ENCODE measurements around the gene ZNF674. TPM values are rescaled to one million over a fixed set of nuclear protein-coding genes. Genes with fewer than 3 reads are reported as not detected.

ZNF674 gene
- total RNA-seq, 4 donors from 2014 or later: 0.65 to 4.3 (median 3.4) TPM

DNA sequence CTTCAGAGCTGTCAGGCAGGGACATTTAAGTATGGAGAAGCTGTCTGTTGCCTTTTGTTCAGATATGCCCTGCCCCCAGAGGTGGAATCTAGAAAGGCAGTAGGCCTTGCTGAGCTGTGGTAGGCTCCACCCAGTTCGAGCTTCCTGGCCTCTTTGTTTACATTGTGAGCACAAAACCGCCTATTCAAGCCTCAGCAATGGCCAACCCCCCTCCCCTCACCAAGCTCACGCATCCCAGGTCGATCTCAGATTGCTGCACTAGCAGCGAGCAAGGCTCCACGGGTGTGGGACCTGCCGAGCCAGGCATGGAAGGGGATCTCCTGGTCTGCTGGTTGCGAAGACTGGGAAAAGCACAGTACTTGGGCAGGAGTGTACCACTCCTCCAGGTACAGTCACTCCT, 59.3 kb downstream of the ZNF674 start:
- TF ChIP-seq, protein P1, sequence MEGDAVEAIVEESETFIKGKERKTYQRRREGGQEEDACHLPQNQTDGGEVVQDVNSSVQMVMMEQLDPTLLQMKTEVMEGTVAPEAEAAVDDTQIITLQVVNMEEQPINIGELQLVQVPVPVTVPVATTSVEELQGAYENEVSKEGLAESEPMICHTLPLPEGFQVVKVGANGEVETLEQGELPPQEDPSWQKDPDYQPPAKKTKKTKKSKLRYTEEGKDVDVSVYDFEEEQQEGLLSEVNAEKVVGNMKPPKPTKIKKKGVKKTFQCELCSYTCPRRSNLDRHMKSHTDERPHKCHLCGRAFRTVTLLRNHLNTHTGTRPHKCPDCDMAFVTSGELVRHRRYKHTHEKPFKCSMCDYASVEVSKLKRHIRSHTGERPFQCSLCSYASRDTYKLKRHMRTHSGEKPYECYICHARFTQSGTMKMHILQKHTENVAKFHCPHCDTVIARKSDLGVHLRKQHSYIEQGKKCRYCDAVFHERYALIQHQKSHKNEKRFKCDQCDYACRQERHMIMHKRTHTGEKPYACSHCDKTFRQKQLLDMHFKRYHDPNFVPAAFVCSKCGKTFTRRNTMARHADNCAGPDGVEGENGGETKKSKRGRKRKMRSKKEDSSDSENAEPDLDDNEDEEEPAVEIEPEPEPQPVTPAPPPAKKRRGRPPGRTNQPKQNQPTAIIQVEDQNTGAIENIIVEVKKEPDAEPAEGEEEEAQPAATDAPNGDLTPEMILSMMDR (IDR thresholded peaks at IDR 0.05; ENCODE audit: low read depth): no peak

DNA sequence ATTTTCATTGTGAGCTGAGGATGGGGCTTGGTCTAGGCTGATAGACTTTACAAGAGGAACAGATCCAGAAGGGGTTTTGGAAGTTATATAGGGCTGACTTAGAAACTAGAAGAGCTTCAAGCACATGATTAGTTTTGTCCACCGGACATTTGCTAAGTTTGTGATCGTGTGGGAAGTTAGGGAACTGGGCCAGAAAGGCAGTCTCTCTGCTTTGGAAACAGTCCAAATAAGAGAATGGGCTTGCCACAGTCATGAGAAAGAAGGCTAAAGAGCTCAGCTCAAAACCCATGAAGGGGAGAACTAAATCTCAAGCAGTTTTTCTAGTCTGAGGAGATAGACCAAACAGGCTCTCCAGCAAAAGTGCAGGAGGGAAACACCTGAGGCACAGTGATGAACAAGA, 67.8 kb downstream of the ZNF674 start:
- TF ChIP-seq, protein P1 (IDR thresholded peaks at IDR 0.05; ENCODE audit: low read depth): no peak

DNA sequence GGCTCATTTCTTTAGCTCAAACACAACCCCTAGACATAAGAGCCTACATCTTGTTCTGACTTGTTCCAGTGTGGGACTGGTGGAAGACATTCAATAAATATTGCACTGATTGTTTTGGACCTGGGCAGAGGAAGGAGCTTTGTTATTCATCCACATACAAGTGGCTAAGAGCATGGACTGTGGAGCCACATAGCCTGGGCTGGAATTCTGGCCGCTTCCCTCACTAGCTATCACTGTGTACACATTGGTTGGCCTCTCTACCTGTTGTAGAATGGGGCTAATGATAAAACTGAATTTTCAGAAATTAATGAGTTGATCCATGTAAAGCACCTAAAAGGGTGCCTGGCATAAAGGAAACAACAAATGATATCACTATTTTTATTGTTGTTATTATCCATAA, 80.0 kb downstream of the ZNF674 start:
- TF ChIP-seq, protein P1 (IDR thresholded peaks at IDR 0.05; ENCODE audit: low read depth): no peak

DNA sequence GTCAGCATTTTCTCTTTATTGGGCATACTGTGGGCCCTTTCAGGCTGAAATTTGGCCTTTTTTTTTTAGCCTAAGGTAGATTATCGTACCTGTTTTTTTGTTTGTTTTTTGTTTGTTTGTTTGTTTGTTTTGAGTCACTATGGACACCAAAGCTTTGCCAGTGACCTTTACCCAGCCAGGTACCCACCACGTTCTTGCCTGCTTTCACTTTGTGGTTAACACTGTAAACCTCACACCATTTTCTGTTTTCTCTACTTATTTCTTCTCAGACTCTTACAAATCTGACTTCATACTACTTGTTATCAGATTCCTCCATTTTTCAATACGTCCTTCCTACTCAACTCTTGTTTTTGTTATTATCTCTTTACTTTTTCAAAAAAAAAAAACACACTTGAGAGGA, 81.5 kb downstream of the ZNF674 start:
- TF ChIP-seq, protein P1 (IDR thresholded peaks at IDR 0.05; ENCODE audit: low read depth): no peak

DNA sequence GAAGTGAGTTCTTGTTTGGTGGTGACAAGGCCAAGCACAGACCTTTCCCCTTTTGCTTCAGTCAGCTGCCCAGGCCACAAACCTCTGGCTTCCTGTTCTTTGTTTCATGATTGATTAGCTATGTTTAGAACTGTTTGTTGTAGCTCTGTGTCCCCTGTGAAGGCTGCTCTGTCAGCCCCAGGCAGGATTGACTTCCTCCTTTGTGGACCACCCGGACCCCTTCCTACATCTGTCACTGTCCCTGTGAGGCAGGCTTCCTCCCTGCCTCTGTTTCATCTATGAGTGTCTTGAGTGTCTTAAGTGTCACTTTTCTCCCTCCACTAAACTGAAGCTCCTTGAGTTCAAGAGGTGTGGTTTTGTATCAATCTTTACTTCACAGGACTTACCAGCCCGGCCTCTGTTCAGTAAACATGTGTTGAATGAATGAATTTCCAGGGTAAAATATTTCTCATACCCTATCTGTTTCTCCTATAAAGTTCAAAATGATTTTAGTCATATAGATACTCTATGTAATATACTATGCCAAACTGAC, 83.5 kb downstream of the ZNF674 start:
- TF ChIP-seq, protein P1 (IDR thresholded peaks at IDR 0.05; ENCODE audit: low read depth): no peak

DNA sequence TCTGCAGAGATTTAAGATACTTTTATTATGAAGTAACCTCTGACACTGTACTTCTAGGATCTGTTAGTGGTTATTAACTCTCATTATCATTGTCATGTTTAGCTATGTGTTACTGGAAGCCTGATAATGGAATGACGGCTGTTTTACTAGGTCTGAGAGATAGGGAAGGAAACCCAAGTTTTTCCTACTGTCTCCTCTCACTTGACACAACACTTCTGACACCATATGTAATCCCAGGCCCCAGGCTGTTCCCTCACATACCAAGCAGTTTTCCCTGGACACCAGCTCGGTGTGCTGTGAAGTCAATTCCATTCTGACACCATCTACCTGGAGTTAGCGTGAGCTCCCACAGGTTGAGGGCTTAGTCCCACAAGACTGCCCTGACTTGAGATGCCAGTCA, 85.6 kb downstream of the ZNF674 start:
- TF ChIP-seq, protein P1 (IDR thresholded peaks at IDR 0.05; ENCODE audit: low read depth): no peak

DNA sequence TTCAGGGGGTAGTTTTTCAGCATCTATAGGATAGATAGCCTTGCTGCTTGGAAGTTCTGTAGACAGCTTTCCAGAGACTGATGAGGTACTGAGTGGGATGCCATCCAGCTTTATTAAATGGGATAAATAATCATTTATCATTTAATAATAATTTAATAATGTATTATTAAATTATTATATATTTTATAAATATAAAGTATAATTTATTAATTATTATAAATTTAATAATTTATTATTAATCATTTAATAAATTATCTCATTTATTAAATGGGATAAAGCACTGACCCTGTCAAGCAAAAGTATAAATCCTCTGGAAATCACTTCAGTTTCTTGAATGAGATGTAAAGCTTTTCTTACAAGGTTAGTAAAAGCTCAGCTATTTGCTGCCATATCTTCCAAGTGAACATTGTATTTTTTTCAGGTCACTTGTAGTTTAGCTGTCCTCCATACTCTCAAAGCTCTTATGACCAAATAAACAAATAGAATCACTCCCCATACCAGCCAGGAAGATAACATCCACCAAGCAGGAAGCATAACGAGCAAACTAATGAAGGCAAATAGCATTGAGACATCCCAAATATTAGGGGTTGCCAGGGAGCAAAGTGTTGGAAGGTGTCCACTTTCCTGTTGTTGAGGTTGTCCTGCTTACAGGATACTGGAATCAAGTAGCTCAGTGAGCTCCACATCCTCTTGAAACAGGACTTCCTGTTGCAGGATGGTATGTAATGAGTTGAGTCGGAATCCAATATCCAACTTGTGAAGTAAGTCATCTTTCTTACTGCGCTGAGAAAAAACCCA, 88.9 kb downstream of the ZNF674 start:
- TF ChIP-seq, protein P1 (IDR thresholded peaks at IDR 0.05; ENCODE audit: low read depth): no peak

Small RNA genes lying within 50 kb of the gene (small RNA-seq; reads per million reads assigned to genes)
- gene RF00017: not detected
- not detected for gene RNU6-50P

Other genes with a start within 250 kb of the ZNF674 start
- 10 to 100 TPM; 15.7 to 80.8 (median 42.9) TPM for gene CHST7, start 28.3 kb upstream of the ZNF674 start, total RNA-seq
- gene SLC9A7, start 213.7 kb upstream of the ZNF674 start, total RNA-seq: 10 to 100 TPM in 1 of 4 donors, 1 to 10 TPM in 3; 1.5 to 15.5 (median 4.5) TPM